WTC11 (cell line): ENCODE data around the gene PKP3.

Experiments used
- ATF2 ChIP-seq: sonication (generic); formaldehyde crosslinking; IDR thresholded peaks from 2 replicates; pipeline ENCODE4 v1.8.1; 2022; ENCODE audit warnings: low read depth, missing genetic modification reagents, borderline replicate concordance
- CTCF ChIP-seq: fragments of 200-600 bp; IDR thresholded peaks from 2 replicates; pipeline ENCODE4 v1.8.0; 2022; ENCODE audit warnings: antibody characterized with exemption
- IRF2 ChIP-seq: sonication (generic); formaldehyde crosslinking; IDR thresholded peaks from 2 replicates; pipeline ENCODE4 v1.8.0; 2022; ENCODE audit warnings: low read depth, missing genetic modification reagents, borderline replicate concordance
- MAX ChIP-seq: sonication (generic); formaldehyde crosslinking; IDR thresholded peaks from 2 replicates; pipeline ENCODE4 v1.8.0; 2022; ENCODE audit warnings: mild to moderate bottlenecking, missing genetic modification reagents
- SP1 ChIP-seq: sonication (generic); formaldehyde crosslinking; conservative IDR thresholded peaks from 2 replicates; pipeline ENCODE4 v1.8.1; 2022; ENCODE audit warnings: missing genetic modification reagents
- ZNF121 ChIP-seq: sonication (generic); formaldehyde crosslinking; IDR thresholded peaks from 2 replicates; pipeline ENCODE4 v1.8.0; 2023; ENCODE audit warnings: missing genetic modification reagents

- no peak for TF ChIP-seq CTCF
- TF ChIP-seq IRF2: no peak
- no peak for TF ChIP-seq SP1 (CRISPR knock-in tag)
- TF ChIP-seq ATF2 (CRISPR knock-in tag): no peak
- TF ChIP-seq MAX (CRISPR knock-in tag): no peak
- TF ChIP-seq ZNF121 (CRISPR knock-in tag): no peak
Measured at GRCh38 chr11:383431-383830, 10.6 kb upstream of the PKP3 start.
